ENCODE measurements around the gene CAMP.

- no peak for TF ChIP-seq CTCF (conservative IDR thresholded peaks at IDR 0.05; ENCODE audit: low read depth, low read length)
- no peak for TF ChIP-seq EZH2 (IDR thresholded peaks at IDR 0.05; ENCODE audit: low read length, unreplicated experiment)
These were observed 8.9 kb downstream of the CAMP start for GRCh38 chr3:48232232-48232631.

Measured in PC-3 (cell line).